Stimulated activated CD8-positive, alpha-beta memory T cell treated with anti-CD3 and anti-CD28 coated beads, Interleukin-15, amount 100 ng/mL, for 24 hours (primary cell): ENCODE results near the gene MRPL36.
A peak's percentile ranks its signal among the peaks of the same experiment; 100 is the strongest.
"Not testable (repeated sequence)": the region's sequence is repeated elsewhere in the genome, so short reads cannot be mapped to it uniquely, and the experiment has no call there.

Experiments used
- DNase-seq: peaks from one replicate; pipeline ENCODE4 v3.0.0-alpha.2; 2020; ENCODE audit warnings: low read depth

The MRPL36 gene

DNA sequence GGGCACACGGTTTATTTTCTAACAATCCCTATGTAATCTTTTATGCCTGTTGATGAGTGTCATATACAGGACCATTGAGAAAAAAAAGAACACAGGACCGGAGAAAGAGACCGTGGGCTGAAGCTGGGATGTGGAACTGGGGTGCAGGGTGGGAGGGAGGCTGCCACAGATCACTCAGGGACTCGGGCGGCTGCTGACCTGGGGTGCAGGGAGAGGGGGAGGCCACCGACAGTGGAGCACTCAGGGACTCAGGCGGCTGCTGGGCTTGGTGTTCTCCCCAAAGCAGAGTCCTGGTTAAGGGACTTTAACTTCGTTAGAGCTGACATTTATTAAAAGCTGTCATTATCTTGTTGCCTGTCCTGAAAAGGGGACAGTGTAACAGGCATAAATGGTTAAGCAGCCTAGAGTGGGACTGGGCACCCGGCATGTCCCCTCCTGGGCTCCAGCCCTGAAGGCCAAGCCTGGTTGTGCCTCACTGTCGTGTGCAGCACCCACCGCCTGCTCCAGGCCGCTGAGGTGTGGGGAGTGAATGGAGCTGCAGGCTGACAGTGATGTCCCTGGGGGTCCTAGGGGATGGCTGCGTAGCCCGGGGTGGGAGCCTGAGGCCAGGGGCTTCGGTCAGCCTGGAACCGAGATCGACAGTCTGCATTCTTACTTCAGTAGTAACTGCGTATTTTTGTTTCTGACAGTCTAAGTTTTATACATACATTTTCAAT is 15.6 kb upstream of the MRPL36 start:
- DNase-seq, result no peak

DNA sequence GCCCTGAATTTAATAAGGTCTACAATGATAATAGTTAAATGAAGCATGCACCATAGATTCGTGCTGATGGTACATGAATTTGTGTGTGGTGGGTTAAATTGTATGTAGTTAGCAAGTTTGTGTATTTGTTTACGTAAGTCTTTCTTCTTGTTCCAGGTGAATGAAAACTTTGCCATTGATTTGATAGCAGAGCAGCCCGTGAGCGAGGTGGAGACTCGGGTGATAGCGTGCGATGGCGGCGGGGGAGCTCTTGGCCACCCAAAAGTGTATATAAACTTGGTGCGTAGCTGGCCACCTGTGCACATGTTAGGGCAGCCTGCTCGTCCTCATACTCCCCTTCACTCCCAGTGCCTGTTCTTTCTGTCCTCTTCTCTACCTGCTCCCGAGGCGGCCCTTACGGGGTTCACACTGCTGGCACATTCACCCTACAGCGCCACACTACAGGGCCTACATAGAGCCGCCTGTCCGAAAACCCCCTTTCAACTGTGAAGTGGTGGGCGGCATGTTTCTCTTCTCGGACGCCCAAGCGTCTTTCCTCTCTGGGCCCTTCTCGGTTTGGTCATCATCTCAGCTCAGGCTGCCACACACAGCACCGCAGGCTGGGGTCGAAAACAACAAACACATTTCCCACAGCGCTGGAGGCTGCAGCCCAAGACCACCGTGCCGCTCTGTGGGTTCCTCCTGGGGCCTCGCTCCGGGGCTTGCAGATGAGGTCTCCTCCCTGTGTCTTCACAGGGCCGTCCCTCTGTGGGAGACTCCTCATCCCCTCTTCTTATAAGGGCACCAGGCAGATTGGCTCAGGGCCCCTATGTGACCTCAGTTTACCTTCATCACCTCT is 14.8 kb upstream of the MRPL36 start:
- no peak for DNase-seq

DNA sequence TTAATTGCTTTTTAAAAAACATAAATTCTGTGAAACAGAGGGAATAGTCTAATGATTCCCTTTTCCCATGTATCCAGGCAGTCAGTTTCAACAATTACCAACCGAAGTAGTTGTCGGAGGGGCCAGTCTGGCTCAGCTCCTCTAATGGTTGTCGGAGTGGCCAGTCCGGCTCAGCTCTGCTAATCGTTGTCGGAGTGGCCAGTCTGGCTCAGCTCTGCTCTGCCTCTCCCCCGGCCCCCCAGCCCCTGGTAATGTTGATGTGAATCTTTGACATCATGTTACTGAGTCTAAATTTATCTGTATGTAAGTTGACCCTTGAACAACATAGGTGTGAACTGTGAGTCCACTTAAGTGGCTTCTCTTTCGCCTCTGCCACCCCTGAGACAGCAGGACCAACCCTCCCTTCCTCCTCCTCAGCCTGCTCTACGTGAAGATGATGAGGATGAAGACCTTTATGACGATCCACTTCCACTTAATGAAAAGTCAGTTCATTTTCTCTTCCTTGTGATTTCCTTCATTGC is 11.0 kb upstream of the MRPL36 start:
- DNase-seq, result no peak

DNA sequence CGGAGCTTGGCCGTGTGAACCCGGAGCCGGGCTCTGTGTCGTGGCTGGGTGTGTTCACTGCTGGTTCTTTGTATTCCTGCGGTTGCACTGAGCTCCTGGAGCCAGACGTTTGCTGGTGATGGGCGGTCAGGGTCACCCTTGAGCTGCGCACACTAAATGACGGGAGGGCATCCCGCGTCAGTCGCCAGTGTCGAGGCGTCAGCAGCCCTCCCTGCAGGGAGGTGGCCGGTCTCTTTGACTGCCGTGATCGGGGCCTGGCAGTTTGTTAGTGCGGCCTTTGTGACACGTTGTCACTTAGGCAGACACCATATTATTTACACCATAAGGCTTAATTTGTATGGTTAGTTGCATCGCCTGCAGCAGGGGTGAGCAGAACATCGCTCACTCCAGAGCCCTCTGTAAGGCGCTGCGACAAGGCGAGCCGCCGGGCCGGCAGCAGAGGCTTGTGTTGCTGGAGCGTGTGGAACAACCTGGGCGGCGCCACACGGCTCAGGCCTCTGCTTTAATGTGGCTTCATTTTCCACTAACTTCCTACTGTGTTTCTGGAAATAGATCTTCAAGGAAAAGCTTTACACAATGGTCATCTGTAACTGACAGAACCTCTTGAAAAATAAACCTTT is 9.9 kb upstream of the MRPL36 start:
- no peak for DNase-seq

DNA sequence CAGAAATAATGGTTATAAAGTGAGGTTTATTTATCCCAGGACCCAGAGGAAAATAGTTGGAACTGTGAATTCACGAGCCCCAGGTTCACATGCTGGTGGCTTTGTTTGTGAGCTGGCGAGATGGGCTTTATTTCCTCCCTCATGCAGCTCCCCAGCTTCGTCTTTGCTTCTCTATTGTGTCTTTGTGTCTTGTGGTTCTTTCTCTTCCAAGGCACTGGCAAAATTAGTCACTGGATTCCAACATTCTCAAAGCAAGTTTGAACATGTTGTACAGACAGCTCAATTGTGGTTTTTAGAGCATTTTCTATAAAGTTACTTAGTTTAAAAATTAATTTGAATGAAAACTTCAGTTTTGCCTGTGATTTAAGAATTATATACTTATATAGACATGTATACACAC is 8.8 kb upstream of the MRPL36 start:
- no peak for DNase-seq

DNA sequence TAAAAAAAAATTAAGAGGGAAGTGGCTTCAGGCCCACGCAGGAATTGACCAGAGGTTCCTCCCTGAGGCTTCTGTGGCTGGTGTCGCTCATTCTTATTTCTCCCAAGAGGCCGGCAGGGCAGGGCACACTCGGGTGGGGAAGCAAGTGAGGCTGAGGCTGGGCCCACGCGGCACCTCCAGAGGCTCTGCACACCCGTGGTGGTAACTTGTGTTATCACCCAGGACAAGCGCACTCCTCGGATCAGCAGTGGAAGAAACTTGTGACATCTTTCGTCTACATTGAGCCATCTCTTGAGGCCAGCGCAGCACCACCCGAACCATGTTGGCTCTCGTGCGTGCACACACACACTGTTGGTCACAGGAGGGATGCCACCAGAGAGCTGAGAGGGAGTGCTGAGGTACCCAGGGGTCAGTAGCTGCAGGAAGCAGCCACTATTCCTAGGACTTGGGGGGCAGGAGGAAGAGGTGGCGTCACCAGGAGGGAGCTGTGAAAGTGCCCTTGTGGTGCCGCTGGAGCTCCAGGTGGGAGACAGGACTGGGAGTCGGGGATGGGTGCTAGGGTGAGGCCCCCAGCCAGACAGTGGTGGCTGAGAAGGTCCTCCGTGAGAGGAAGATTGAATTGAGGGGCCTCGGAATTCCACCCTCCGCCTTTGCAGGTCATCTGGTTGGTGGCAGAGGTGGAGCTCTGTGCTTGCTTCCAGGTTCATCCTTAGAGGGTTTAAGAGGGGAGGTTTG is 8.0 kb upstream of the MRPL36 start:
- no peak for DNase-seq

DNA sequence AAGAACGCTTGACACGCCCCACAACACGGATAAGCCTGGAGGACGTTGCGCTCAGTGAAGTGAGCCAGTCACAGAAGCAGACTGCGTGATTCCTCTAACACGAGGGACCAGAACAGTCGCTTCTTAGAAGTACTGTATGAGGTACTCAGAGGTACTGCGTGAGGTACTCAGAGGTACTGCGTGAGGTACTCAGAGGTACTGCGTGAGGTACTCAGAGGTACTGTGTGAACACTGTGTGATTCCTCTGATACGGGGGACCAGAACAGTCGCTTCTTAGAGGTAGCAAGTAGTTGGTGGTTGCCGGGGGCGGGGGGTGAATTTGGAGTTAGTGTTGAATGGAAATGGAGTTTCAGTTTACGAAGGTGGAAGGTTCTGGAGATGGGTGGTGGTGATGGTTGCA is 7.3 kb upstream of the MRPL36 start:
- no peak for DNase-seq

DNA sequence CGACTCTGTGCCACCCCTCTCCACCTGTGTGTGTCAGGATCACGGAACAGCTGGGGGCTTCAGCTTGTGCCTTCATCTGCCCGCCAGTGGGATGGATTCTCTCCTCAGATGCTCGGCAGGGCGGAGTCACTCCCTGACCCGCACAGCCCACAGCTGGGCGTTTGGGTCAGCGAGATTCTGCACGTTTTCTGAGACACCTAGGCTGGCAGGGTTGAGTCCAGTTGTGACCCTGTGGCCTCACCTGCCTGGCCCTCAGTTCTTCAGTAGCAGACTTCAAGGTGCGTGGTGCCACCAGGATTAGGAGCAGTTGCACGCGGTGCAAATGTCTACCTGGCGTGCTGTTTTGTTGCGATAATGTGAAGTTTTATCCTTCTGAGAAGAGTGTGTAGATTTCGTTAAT is 6.6 kb upstream of the MRPL36 start:
- no peak for DNase-seq

DNA sequence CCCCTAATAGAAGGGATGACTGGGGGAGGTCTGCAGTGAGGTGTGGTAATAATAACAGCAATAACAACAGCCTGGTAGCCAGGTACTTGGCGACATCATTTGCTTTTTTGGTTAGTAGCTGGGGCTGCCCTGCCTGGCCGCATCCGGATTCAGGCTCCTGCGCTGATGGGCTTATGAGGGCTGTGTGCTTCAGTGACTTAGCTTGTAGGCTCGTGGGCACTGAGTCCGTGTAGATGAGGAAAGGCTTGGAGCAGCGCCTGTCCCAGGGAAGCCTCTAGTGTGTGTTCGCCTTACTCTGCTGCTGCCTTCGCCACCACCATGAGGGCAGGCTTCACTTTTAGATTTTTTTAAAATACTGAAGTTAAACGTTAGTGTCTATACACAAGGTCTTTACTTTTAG is 6.1 kb upstream of the MRPL36 start:
- DNase-seq, result no peak

DNA sequence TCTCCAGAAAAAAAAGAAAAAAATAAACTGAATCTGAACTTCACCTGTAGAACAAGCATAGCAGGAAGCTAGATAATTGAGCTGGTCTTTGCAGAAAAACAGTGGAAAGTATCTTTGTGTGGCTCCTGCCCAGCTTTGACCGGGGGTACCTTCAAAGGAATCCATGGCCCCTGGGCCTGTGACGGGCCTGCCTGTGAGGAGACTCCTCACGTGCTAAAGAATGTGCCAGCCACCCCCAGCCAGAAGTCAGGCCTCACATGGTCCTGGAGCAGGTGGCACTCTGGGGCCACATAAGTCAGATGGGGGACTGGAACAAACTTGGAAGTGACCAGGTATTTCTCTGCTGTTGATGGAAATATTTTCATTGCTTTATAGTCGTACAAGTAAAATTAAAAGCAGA is 5.7 kb upstream of the MRPL36 start:
- DNase-seq, result no peak

DNA sequence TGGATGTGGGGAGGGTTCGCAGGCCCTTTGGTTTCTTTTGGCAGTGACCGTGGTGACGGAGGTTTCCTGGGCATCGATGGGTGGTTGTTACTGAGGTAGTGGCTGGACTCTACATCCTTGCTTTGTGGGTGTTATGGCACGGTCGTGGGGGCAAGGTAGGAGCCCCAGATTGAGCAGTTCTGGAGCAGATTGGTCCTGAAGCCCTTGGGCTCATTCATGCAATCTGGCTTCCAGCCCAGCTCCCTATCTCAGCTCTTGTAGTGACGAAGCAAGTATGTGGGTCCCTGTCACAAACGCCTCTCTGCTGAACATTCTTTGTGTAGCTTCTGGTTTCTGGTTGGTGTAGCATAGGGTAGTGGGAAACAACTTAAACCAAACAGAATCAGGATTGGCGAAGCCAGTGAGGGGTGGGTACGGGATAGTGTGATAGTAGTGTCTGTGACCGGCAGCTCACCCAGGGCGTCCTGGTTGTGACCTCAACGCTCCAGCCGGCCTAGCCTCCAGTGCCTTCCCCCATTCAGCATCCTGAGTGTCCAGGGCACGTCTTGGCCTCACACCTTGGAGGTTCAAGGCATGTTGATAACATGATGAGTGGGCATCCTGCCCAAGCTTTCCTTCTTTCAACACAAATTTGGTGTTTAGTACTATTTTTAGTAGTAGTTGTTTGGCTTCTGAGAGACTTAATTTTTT is 4.5 kb upstream of the MRPL36 start:
- DNase-seq, result no peak

DNA sequence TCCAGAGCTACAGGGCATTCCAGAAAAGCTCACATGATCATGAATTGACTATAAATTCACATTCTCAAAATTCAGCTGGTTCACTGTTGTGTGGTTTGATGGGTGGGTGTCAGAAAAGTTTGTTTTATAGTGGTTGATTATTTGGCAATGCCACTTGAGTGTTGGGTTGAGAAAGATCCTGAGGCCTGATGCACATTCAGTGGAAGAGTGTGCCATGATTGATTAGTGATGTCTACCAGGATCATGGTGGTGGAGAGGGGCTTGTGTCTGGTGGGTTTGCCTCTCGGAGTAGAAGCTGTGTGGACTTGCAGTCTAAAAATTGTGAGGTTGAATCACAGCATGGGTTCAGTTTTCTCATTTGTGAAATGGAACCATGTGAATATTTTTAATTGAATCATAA is 3.6 kb upstream of the MRPL36 start:
- no peak for DNase-seq

DNA sequence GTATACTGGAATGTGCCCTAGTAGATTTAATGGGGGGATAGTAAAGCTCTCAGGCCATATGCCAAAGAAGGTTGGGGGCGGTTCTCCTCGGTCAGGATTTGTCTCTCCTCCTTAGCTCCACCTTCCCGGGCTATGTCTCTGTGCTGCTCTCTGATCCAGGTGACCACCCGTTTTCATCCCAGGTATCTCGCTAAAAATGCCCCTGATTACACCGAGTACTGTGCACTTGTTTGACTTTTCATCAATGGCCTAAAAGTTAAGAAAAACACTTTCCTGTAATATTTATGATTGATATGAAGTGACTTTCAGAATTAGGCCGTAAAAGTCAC is 2.3 kb upstream of the MRPL36 start:
- no peak for DNase-seq

DNA sequence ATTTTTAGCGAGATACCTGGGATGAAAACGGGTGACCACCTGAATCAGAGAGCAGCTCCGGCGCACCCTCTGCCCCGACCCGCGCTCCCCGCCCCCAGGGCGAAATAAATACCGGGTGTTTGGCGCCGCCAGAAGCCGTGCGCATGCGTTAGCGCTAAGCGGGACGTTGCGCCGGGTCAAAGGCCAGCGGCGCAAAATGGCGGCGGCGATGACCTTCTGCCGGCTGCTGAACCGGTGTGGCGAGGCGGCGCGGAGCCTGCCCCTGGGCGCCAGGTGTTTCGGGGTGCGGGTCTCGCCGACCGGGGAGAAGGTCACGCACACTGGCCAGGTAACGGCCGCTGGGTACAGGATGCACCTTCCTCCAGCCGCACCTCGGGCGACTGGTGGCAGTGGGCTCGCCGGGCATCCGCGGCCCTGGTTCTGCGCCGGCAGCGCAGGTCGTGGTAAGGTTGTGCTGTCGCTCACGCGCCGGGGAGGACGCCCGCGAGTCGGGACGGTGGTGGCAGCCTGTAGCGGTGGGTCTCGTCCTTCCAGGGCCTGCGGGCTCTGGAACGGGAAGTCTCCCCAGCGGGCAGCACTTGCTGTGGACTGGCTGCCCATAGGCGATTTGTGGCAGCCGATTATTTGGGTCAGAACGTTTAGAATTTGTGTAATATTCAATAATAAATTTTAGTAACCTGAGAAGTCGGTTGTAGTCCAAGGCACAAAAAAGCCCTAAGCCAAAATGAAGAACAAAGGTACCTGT is 1.8 kb upstream of the MRPL36 start, which contains the start of gene NDUFS6:
NDUFS6 (plus strand) TSS at position 186 of the 745 bp plus-strand sequence; CDS start at position 197, 11 bp downstream.
- peak; percentile 66 for DNase-seq

DNA sequence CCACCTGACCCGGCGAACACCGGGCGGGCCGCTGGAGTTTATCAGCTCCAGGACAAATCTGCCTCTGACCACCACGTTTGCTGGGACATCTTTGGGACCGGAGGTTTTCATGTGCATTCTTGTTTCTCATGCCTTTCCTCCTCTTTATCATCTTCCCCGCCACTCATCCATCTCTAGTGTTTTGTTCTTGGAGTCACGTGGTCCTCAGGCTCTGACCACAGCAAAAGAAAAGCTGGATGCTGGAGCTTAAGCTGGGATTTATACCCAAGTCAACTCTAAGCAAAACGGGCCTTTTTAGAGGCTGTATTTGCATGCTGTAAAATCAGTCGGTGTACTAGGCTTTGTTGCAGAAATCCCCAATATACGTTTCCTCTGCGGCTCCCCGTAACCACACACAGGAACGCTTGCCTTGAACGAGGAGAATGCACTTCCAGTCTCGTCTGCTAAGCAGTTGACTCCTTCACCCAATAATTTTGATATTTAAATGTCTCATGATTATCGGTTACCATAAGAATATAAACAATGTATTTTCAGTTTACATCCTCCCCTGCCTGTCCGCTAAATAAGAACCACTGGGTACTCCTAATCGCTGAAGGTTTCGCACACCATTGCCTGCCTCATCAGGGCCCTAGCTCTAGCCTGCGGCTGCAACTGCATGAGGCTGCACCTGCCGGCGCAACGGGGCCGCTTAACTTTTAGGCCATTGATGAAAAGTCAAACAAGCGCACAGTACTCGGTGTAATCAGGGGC is 1.0 kb upstream of the MRPL36 start:
- no peak for DNase-seq

DNA sequence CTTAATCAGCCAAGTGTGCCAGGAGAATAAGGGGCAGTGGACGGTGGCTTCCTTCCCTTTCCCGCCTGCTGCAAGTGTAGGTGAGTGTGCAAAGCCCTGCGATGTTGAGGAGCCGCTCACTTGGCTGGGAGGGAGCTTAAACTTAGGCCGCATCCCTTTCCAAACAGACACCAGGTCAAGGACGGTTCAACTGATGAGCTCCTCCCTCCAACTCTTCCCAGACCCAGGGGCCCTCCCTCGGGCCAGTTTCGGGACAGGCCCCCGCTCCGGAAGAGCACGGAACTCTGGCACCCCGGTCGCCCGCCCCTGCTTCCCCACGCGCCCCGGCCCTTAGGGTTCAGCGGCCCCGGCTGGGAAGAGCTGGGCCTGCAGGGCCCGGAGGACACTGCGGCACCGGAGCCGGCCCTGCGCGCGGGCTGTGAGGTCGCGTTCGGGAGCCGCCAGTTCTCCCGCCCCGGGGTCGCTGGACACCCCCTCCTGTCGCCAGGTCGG is 481 bp downstream of the MRPL36 start:
- peak; percentile 12 for DNase-seq

DNA sequence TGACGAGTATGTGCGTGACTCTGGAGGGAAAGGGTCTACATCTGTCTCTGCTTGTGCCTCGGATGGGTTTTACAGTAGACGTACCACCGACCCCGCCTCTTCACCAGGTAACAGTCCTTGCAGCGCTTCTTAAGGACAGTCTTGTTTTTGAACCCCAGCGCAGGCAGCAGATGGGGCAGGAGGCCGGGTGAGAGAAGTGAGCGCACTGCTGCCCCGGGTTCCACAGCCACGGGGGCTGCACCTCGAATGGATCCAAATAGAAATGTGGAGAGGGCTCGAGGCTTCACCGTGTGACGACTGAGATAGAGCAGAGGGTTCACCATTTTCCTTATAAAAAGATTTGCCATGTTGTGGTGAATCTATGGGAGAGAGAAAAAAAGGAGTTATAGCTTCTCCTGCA is 1.0 kb downstream of the MRPL36 start:
- not testable (repeated sequence) for DNase-seq

DNA sequence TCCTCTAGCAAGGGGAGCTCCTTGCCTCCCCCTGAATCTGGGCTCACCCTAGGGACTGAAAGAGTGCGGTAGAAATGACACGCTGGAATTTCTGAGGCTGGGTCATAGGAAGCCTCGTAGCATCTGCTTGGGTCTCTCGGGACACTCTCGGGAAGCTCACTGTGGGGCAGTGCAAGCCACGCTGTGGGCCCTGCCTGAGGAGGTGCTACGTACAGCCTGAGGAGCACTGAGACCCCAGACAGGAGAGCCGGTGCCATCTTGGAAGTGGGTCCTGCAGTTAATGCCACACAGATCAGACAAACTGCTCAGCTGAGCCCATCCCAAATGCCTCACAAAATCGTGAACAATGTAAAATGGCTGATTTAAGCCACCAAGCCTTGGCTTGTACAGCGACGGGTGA is 1.8 kb downstream of the MRPL36 start:
- DNase-seq, result no peak

DNA sequence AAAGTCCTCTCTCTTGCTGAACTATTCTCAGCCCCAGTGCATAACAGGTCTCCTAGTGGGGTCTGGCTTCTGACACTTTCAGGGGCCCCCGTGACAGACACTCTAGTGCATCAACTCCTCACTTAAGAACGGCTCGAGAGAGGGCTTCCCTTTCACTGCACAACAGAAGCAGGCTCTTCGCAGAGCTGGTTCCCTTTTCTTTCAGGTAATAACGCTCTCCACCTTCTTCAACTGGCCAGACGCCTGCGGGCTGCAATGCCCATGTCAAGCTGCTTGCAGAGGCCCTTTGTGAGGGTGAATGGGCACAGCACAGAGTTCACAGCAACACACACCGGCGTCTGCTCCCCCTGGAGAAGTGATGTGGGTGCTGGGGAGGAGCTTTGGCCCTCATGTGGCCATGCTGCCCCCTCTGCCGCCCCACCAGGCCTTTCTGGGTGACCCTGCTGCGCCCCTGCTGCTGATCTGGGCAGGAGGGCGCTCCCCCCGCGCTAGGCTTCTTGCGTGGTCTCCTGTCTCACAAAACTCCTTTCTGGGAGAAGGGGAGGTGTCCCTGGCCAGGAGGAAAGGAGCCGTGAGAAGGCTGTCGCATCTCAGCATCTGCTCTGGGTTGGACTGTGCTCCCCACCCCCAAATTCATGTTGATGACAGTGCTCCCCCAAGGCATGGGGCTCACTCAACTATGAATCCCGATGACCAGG is 2.4 kb downstream of the MRPL36 start:
- DNase-seq, result no peak
